OCI-LY7 (cell line): ENCODE data around the gene THRB. TPM values are rescaled to one million over a fixed set of nuclear protein-coding genes. Genes with fewer than 3 reads are reported as not detected.

ENCODE experiments used
- BruUV-seq: library from RNA; stranded (reverse); fragments of 400-500 nt; replicated peaks from 2 replicates; lab custom pipeline; 2021; lab: Mats Ljungman, UMichigan
- CTCF ChIA-PET: fragments of 300-600 bp; sonication (Branson Sonifier 250); formaldehyde crosslinking; loops from one replicate; lab custom pipeline; 2022; ENCODE audit warnings: antibody characterized with exemption; ENCODE audit not compliant: unreplicated experiment; lab: Charles Lee
- POLR2A ChIA-PET: fragments of 300-600 bp; sonication (Branson Sonifier 250); formaldehyde crosslinking; loops from one replicate; lab custom pipeline; 2022; ENCODE audit warnings: antibody characterized with exemption; lab: Charles Lee
- DNase-seq: peaks from one replicate; pipeline ENCODE4 v3.0.0-alpha.2; 2015; ENCODE audit warnings: low spot score
- H2AFZ ChIP-seq: fragments of 200-600 bp; sonication (generic), shearing (Covaris generic); 2 replicates; pipeline ENCODE4 v1.6.1; 2014; ENCODE audit warnings: mild to moderate bottlenecking, antibody characterized with exemption, low read length, moderate library complexity
- H3K27ac ChIP-seq: fragments of 200-600 bp; sonication (generic); 2 replicates; pipeline ENCODE4 v1.5.1; 2014; ENCODE audit warnings: mixed run types, low read depth, mild to moderate bottlenecking, moderate library complexity, low read length, inconsistent platforms; ENCODE audit not compliant: poor library complexity, severe bottlenecking
- H3K36me3 ChIP-seq: fragments of 200-600 bp; sonication (generic); 2 replicates; pipeline ENCODE4 v1.6.1; 2014; ENCODE audit warnings: mild to moderate bottlenecking, antibody characterized with exemption, low read length, moderate library complexity, mixed read lengths; ENCODE audit not compliant: insufficient read depth
- H3K4me1 ChIP-seq: fragments of 200-600 bp; sonication (generic); 2 replicates; pipeline ENCODE4 v1.5.1; 2014; ENCODE audit warnings: mild to moderate bottlenecking, low read length; ENCODE audit not compliant: insufficient read depth, poor library complexity, severe bottlenecking
- H3K4me2 ChIP-seq: fragments of 200-600 bp; sonication (generic); 2 replicates; pipeline ENCODE4 v1.6.1; 2014; ENCODE audit warnings: mild to moderate bottlenecking, low read length
- H3K4me3 ChIP-seq: fragments of 200-600 bp; sonication (generic); 2 replicates; pipeline ENCODE4 v1.5.1; 2014; ENCODE audit warnings: mild to moderate bottlenecking, low read depth, low read length; ENCODE audit not compliant: poor library complexity, severe bottlenecking
- H3K79me2 ChIP-seq: fragments of 200-600 bp; sonication (generic); 2 replicates; pipeline ENCODE4 v1.6.1; 2016; ENCODE audit warnings: low read depth, mild to moderate bottlenecking, low read length, moderate library complexity, mixed read lengths; ENCODE audit not compliant: insufficient read depth
- H3K9me2 ChIP-seq: fragments of 200-600 bp; sonication (generic); 2 replicates; pipeline ENCODE4 v1.6.1; 2016; ENCODE audit warnings: mild to moderate bottlenecking, low read length, mixed read lengths; ENCODE audit not compliant: insufficient read depth
- H3K9me3 ChIP-seq: fragments of 200-600 bp; sonication (generic); 2 replicates; pipeline ENCODE4 v1.6.1; 2014; ENCODE audit warnings: mild to moderate bottlenecking, mixed run types, low read length, mixed read lengths
- H4K20me1 ChIP-seq: fragments of 200-600 bp; sonication (generic); 2 replicates; pipeline ENCODE4 v1.6.1; 2014; ENCODE audit warnings: mild to moderate bottlenecking, antibody characterized with exemption, low read length, moderate library complexity, mixed read lengths; ENCODE audit not compliant: insufficient read depth
- EZH2phosphoT487 ChIP-seq: fragments of 200-600 bp; sonication (generic); IDR thresholded peaks from 2 replicates; pipeline ENCODE4 v1.6.1; 2018; ENCODE audit warnings: low read depth, borderline replicate concordance, mild to moderate bottlenecking, mixed run types, antibody characterized with exemption, low read length, moderate library complexity, mixed read lengths
- intact Hi-C: fragments of 100-400 bp; cut with micrococcal nuclease; formaldehyde crosslinking; loops from one replicate; pipeline ENCODE4 v1.10.0; 2022; ENCODE audit not compliant: unreplicated experiment
- total RNA-seq, 2 experiments: library from RNA; depleted of rRNA in 1 of 2; stranded (reverse); fragments of >200 nt in 1 of 2; shearing (Covaris generic) in 1 of 2; gene quantifications; 2 replicates each; pipeline ENCODE4 v1.2.3, GENCODE V29; 2014 to 2022
- TF ChIP-seq, protein P1 (sequence below): fragments of 200-600 bp; sonication (generic); conservative IDR thresholded peaks from 2 replicates; pipeline ENCODE4 v1.5.1; 2014; ENCODE audit warnings: mild to moderate bottlenecking, antibody characterized with exemption, low read length, moderate library complexity, mixed read lengths

The THRB gene
- total RNA-seq, 2 experiments from 2014 or later = not detected

DNA sequence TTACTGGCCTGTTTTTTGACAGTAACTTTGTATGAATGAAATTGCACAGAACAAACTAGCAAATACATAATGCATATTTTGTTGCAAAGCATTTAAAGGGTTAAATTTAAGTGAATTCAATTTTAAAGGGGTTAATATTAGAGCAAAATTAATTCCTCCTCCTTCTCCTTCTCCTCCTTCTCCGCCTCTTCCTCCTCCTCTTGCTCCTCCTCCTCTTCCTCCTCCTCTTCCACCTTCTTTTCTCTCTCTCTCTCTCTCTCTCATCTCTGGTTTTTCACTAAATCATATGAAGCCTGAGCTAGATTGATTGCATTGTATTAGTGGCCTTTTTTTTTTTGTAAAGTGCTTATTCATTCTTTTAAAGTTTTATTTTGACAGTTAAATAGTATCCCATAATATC lies 154.5 kb downstream of the THRB start:
- H3K4me3 ChIP-seq = no peak overlapping the region
- H2AFZ ChIP-seq = no peak overlapping the region
- H3K4me1 ChIP-seq = no peaks in the 10 kb centered on the region
- BruUV-seq = no TSS peak
- H3K4me2 ChIP-seq = no peak overlapping the region
- ChIA-PET CTCF (no interaction called here), POLR2A (interaction anchor here (0.5 to 0.7 kb wide), 3 partner anchors 27 to 115 kb away, joined by 3 to 5 read pairs (median 4); no protein-coding TSS in a partner anchor)
- H3K9me3 ChIP-seq = no peaks in the 10 kb centered on the region
- TF ChIP-seq, protein P1, sequence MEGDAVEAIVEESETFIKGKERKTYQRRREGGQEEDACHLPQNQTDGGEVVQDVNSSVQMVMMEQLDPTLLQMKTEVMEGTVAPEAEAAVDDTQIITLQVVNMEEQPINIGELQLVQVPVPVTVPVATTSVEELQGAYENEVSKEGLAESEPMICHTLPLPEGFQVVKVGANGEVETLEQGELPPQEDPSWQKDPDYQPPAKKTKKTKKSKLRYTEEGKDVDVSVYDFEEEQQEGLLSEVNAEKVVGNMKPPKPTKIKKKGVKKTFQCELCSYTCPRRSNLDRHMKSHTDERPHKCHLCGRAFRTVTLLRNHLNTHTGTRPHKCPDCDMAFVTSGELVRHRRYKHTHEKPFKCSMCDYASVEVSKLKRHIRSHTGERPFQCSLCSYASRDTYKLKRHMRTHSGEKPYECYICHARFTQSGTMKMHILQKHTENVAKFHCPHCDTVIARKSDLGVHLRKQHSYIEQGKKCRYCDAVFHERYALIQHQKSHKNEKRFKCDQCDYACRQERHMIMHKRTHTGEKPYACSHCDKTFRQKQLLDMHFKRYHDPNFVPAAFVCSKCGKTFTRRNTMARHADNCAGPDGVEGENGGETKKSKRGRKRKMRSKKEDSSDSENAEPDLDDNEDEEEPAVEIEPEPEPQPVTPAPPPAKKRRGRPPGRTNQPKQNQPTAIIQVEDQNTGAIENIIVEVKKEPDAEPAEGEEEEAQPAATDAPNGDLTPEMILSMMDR = no peak
- no peak for TF ChIP-seq EZH2phosphoT487
- no peaks in the 10 kb centered on the region for H4K20me1 ChIP-seq
- no peaks in the 10 kb centered on the region for H3K36me3 ChIP-seq
- intact Hi-C loops = no loop called here
- no peaks in the 10 kb centered on the region for H3K79me2 ChIP-seq
- no peaks in the 10 kb centered on the region for H3K9me2 ChIP-seq
- DNase-seq = no peak
- no peak overlapping the region for H3K27ac ChIP-seq

DNA sequence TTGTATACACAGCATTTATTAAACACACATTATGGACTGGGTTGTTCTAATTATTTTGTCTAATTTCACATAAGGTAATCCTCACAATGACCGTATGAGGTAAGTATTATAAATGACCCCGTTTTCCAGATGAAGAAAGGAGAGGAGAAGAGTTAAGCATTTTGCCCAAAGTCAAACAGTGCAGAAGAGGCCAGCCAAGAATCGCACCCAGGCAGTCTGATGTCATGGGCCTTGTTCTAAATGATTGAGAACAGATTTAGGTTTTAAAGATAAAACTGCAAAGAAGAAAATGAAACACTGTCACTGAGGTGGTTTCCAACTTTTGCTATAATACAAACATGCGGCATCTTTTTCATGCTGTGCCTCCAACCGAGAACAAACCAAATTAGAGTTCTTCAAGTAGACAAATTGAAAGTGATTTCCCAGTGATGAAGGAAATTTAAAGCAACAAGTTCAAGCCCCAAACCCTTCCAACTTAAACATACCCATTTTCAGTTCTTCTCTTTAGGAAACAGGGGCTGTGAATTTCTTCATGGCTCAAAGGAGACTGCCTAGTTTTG lies 155.3 kb downstream of the THRB start:
- H3K4me1 ChIP-seq = no peaks in the 10 kb centered on the region
- H3K9me3 ChIP-seq = no peaks in the 10 kb centered on the region
- intact Hi-C loops = no loop called here
- H2AFZ ChIP-seq = no peak overlapping the region
- DNase-seq = no peak
- ChIA-PET CTCF (no interaction called here), POLR2A (no interaction called here)
- TF ChIP-seq, protein P1 = no peak
- no peak for TF ChIP-seq EZH2phosphoT487
- no peaks in the 10 kb centered on the region for H4K20me1 ChIP-seq
- no peaks in the 10 kb centered on the region for H3K79me2 ChIP-seq
- H3K4me2 ChIP-seq = no peak overlapping the region
- no TSS peak for BruUV-seq
- no peak overlapping the region for H3K27ac ChIP-seq
- H3K9me2 ChIP-seq = no peaks in the 10 kb centered on the region
- no peaks in the 10 kb centered on the region for H3K36me3 ChIP-seq
- no peak overlapping the region for H3K4me3 ChIP-seq

DNA sequence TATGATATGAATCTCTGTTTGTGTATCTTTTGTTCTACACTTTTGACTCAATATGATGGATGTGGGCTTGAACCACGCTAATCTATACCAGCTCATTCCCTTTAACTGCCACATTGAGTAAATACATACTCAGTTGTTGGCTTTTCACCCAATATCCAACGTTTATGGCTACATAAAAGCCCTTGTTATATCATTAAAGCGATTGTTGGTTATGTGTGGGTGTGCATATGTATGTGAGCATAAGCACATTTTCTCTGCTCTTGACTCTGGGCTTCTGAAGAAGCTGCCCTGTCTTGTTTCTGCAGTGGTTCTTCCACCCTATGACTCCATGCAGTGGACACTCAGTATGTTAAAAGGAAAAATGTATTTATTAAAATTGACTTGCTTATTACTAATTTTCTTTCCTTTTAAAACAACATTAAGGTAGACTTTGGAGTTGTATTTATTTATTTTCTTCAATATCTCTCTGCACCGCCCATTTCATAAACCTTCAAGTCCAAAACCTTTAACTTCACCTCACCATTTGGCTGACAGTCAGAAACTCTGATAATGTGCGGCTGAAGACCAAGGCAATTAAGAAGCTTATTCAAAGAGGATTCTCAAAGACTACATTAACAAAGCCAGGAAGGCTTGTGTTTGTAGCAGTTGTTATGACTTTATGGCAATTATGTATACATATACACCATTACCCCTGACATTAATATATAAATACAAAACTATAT lies 156.1 kb downstream of the THRB start:
- CTCF ChIA-PET = no interaction called here
- no peaks in the 10 kb centered on the region for H3K9me2 ChIP-seq
- H3K36me3 ChIP-seq = no peaks in the 10 kb centered on the region
- no peak for DNase-seq
- no peaks in the 10 kb centered on the region for H3K79me2 ChIP-seq
- H3K4me1 ChIP-seq = no peaks in the 10 kb centered on the region
- intact Hi-C loops = no loop called here
- TF ChIP-seq, protein P1 = no peak
- no peak for TF ChIP-seq EZH2phosphoT487
- H3K4me3 ChIP-seq = no peak overlapping the region
- H3K9me3 ChIP-seq = no peaks in the 10 kb centered on the region
- POLR2A ChIA-PET = no interaction called here
- BruUV-seq = no TSS peak
- H2AFZ ChIP-seq = no peak overlapping the region
- no peaks in the 10 kb centered on the region for H4K20me1 ChIP-seq
- H3K4me2 ChIP-seq = no peak overlapping the region
- H3K27ac ChIP-seq = no peak overlapping the region
